Activated naive CD8-positive, alpha-beta T cell (primary cell): Measurements from ENCODE around the gene TOR1AIP1.
A peak's percentile ranks its signal among the peaks of the same experiment; 100 is the strongest.
"Not testable (repeated sequence)": the region's sequence is repeated elsewhere in the genome, so short reads cannot be mapped to it uniquely, and the experiment has no call there.

Experiments
- H3K27ac Mint-ChIP-seq: one replicate; pipeline ENCODE4 v1.8.0; 2021; ENCODE audit warnings: mixed read lengths
- H3K27me3 Mint-ChIP-seq: one replicate; pipeline ENCODE4 v1.8.0; 2021; ENCODE audit warnings: mixed read lengths
- H3K36me3 Mint-ChIP-seq: one replicate; pipeline ENCODE4 v1.8.0; 2021; ENCODE audit warnings: mixed read lengths
- H3K4me1 Mint-ChIP-seq: one replicate; pipeline ENCODE4 v1.8.0; 2021; ENCODE audit warnings: low read depth, mixed read lengths
- H3K4me3 Mint-ChIP-seq: one replicate; pipeline ENCODE4 v1.8.0; 2021; ENCODE audit warnings: mild to moderate bottlenecking, mixed read lengths
- H3K9me3 Mint-ChIP-seq: one replicate; pipeline ENCODE4 v1.8.0; 2021; ENCODE audit warnings: low read depth, mixed read lengths

Gene TOR1AIP1

DNA sequence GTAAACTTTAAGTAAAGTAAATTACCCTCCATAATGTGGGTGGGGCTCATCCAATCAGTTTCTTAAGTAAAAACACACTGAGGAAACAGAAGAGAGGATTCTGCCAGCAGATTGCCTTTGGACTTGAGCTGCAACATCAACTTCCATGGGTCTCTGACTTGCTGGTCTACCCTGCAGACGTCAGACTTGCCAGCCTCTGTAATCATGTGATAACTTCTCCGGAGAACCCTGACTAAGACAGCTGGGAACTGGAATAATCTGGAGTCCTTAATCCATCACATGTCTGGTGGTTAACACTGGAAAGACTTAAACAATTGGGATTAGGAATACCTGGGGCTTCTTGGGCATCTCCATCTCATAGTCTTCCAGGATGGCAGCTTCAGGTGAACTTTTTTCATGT, 59.4 kb downstream of the TOR1AIP1 start:
- Mint-ChIP-seq H3K27me3 (peaks cover 3% of the 10 kb centered on the region), H3K4me3 (no peak overlapping the region), H3K27ac (no peak overlapping the region), H3K4me1 (no peaks in the 10 kb centered on the region), H3K9me3 (no peaks in the 10 kb centered on the region), H3K36me3 (peaks cover 2% of the 10 kb centered on the region)

- no peaks in the 10 kb centered on the region for H3K27me3 Mint-ChIP-seq
- H3K36me3 Mint-ChIP-seq = peaks cover 1% of the 10 kb centered on the region
- no peak overlapping the region for H3K27ac Mint-ChIP-seq
- H3K4me3 Mint-ChIP-seq = no peak overlapping the region
- peaks cover 27% of the 10 kb centered on the region for H3K4me1 Mint-ChIP-seq
- no peaks in the 10 kb centered on the region for H3K9me3 Mint-ChIP-seq
Measured at GRCh38 chr1:179950651-179951050, 68.6 kb downstream of the TOR1AIP1 start.

DNA sequence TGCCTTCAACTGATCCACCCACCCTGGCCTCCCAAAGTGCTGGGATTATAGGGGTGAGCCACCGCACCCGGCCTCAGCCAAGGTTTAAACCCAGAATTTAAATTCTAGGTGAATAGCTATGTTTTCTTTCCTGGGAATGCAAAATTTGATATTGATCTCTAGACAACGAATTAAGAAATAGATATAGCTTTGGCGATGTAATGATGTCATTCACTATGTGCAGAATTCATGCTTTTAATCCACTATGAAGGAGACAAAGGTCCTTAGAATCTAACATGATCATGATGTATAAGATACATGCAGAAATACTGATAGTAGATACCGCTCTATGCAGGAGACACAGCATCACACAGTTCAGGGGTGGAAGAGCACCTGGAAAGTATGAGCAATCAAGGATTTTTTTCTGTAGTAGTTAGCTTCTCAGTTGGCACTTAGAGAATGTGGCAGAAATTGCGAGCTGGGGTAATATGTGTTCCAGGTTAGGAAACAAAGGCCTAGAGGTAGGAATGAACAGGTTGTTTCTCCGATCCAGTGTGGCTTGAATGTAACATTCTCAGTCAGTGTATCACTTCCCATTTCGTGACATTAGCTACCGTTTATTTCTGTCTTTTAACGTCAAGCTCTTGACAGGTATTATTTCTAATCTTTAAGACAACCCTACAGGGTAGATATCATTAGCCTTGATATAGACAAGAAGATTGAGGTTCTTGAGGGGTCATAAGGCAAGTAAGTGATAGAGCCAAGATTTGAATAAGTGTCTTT, 69.5 kb downstream of the TOR1AIP1 start:
- H3K27ac Mint-ChIP-seq = peak overlapping the region; percentile 95
- no peaks in the 10 kb centered on the region for H3K27me3 Mint-ChIP-seq
- H3K9me3 Mint-ChIP-seq = no peaks in the 10 kb centered on the region
- H3K4me1 Mint-ChIP-seq = peaks cover 37% of the 10 kb centered on the region
- no peak overlapping the region for H3K4me3 Mint-ChIP-seq
- H3K36me3 Mint-ChIP-seq = no peaks in the 10 kb centered on the region

GRCh38 chr1:179952186-179952585, 70.1 kb downstream of the TOR1AIP1 start:
- Mint-ChIP-seq H3K27me3 (no peaks in the 10 kb centered on the region), H3K27ac (peak overlapping the region; percentile 95), H3K36me3 (no peaks in the 10 kb centered on the region), H3K4me1 (peaks cover 41% of the 10 kb centered on the region), H3K9me3 (no peaks in the 10 kb centered on the region), H3K4me3 (peak overlapping the region; percentile 53)

DNA sequence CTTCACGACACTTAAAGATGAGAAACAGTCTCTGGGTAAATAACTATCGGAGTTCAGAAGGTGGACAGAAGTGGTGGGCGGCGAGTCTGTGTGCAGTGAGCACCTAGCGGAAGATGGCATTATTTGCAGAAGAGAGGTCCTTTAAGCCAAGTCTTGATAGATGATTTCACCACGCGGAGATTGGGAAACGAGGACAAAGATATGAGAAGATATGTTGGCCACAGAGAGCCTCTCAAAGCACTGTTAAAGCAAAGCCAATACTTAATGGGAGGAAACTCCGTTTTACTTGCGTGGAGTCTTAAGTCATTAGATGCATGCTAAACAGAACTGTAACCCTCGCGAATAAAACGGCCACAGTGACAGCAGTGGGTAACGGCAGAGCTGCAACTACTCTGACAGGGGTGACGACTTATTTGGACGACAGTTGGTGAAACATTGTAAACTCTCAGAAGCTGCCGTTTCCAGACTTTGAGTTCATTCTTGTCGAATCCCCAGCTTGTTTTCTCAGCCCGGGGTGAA, 71.9 kb downstream of the TOR1AIP1 start:
- Mint-ChIP-seq H3K36me3 (no peaks in the 10 kb centered on the region), H3K27ac (peak overlapping the region; percentile 95), H3K4me1 (peaks cover 55% of the 10 kb centered on the region), H3K4me3 (peak overlapping the region; percentile 92), H3K9me3 (no peaks in the 10 kb centered on the region), H3K27me3 (no peaks in the 10 kb centered on the region)

GRCh38 chr1:179954493-179955286, 72.6 kb downstream of the TOR1AIP1 start, which contains the start of gene CEP350:
CEP350 (plus strand) TSS chr1:179954810; CDS start chr1:179986182, 31,372 bp downstream.
- Mint-ChIP-seq H3K9me3 (no peaks in the 10 kb centered on the region), H3K27ac (peak within 1 kb of the TSS; percentile 95), H3K4me3 (peak within 1 kb of the TSS; percentile 92), H3K27me3 (no peaks in the 10 kb centered on the region), H3K4me1 (peaks cover 60% of the 10 kb centered on the region), H3K36me3 (no peaks in the 10 kb centered on the region)

DNA sequence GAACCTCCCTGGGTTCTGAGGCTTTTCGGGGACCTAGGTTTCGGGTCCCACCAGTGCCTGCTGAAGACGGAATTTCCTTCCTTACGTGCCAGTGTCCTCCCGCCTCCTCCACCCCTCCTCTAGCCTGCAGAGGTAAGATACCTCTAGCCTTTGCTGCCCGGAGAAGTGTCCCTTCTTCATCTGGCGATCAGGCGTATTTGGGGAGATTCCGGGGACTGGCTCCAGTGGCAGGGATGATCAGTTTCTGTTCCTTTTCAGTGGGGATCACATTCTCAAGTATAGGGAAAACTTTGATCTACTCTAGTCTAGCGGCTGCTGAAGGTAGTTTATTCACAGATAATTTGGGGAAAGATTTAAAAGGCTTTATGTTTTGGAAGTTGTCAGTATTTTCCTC, 73.2 kb downstream of the TOR1AIP1 start:
- no peaks in the 10 kb centered on the region for H3K36me3 Mint-ChIP-seq
- no peaks in the 10 kb centered on the region for H3K9me3 Mint-ChIP-seq
- H3K27ac Mint-ChIP-seq = peak overlapping the region; percentile 84
- H3K4me1 Mint-ChIP-seq = peaks cover 64% of the 10 kb centered on the region
- peak overlapping the region; percentile 92 for H3K4me3 Mint-ChIP-seq
- no peaks in the 10 kb centered on the region for H3K27me3 Mint-ChIP-seq

- peaks cover 66% of the 10 kb centered on the region for H3K4me1 Mint-ChIP-seq
- no peaks in the 10 kb centered on the region for H3K9me3 Mint-ChIP-seq
Measured at GRCh38 chr1:179955731-179956130, 73.6 kb downstream of the TOR1AIP1 start.

DNA sequence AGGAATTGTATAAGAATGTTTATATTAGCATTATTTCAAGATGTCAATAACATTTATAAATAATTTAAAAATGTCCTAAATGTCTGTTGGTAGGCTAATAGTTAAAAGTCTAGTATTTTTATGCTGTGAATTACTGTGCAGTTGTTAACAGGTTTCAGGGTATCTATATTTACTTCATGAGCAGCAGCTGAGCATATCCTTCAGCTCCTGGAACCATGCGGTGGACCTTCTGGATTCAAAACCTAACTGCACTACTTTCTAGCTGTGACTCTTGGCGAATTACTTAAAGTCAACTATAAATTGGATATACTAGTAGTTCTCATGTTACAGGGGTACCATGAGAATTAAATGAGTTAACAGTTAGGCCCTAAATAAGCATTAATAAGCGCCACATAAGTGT, 76.3 kb downstream of the TOR1AIP1 start:
- no peak overlapping the region for H3K4me3 Mint-ChIP-seq
- H3K4me1 Mint-ChIP-seq = peaks cover 63% of the 10 kb centered on the region
- no peak overlapping the region for H3K27ac Mint-ChIP-seq
- H3K36me3 Mint-ChIP-seq = peaks cover 7% of the 10 kb centered on the region
- no peaks in the 10 kb centered on the region for H3K9me3 Mint-ChIP-seq
- no peaks in the 10 kb centered on the region for H3K27me3 Mint-ChIP-seq

More at GRCh38 chr1:179955731-179956130, 73.6 kb downstream of the TOR1AIP1 start:
- Mint-ChIP-seq H3K27me3 (no peaks in the 10 kb centered on the region), H3K36me3 (no peaks in the 10 kb centered on the region), H3K27ac (peak overlapping the region; percentile 84), H3K4me3 (peak overlapping the region; percentile 92)

GRCh38 chr1:179962168-179962567, 80.1 kb downstream of the TOR1AIP1 start:
- H3K36me3 Mint-ChIP-seq = peaks cover 13% of the 10 kb centered on the region
- peaks cover 59% of the 10 kb centered on the region for H3K4me1 Mint-ChIP-seq
- H3K9me3 Mint-ChIP-seq, H3K4me3 Mint-ChIP-seq, H3K27me3 Mint-ChIP-seq, H3K27ac Mint-ChIP-seq: not testable (repeated sequence)

GRCh38 chr1:179966551-179966950, 84.5 kb downstream of the TOR1AIP1 start:
- H3K4me3 Mint-ChIP-seq = no peak overlapping the region
- peaks cover 64% of the 10 kb centered on the region for H3K4me1 Mint-ChIP-seq
- H3K9me3 Mint-ChIP-seq = no peaks in the 10 kb centered on the region
- no peaks in the 10 kb centered on the region for H3K27me3 Mint-ChIP-seq
- no peak overlapping the region for H3K27ac Mint-ChIP-seq
- H3K36me3 Mint-ChIP-seq = peaks cover 21% of the 10 kb centered on the region

GRCh38 chr1:179968284-179968993, 86.4 kb downstream of the TOR1AIP1 start:
- no peaks in the 10 kb centered on the region for H3K9me3 Mint-ChIP-seq
- H3K36me3 Mint-ChIP-seq = peaks cover 19% of the 10 kb centered on the region
- H3K4me3 Mint-ChIP-seq = no peak overlapping the region
- peak overlapping the region; percentile 52 for H3K27ac Mint-ChIP-seq
- peaks cover 65% of the 10 kb centered on the region for H3K4me1 Mint-ChIP-seq
- H3K27me3 Mint-ChIP-seq = no peaks in the 10 kb centered on the region

DNA sequence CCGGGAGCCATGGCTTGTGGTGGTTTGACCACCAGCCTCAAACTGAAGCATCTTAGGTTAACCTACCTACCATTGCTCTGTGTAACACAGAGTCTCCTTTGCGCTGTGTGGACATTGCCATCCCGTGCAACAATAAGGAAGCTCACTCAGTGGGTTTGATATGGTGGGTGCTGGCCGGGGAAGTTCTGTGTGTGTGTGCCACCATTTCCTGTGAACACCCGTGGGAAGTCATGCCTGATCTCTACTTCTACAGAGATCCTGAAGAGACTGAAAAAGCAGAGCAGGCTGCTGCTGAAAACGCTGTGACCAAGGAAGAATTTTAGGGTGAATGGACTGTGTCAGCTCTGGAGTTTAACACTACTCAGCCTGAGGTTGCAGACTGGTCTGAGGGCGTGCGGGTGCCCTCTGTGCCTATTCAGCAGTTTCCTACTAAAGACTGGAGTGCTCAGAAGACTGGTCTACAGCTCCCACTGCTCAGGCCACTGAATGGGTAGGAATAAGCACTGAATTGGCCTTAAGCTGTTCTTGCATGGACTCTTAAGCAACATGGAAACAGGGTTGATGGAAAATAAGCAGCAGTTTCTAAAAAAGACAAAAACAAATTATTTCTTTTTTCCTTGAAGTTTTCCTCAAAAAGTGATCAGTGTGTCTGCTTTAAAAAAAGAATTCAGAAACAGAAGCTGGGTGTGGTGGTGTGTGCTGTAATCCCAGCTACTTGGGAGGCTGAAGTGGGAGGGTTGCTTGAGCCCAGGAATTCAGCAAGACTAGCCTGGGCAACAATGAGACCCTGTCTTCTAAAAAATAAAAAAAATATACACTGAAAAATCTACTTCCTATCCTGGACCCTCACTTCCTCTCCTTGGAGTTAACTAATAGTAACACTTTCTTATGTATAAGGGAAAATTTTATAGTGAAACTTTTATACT, 87.2 kb downstream of the TOR1AIP1 start:
- Mint-ChIP-seq H3K27me3 (no peaks in the 10 kb centered on the region), H3K27ac (peak overlapping the region; percentile 59), H3K4me3 (no peak overlapping the region), H3K4me1 (peaks cover 63% of the 10 kb centered on the region), H3K36me3 (peaks cover 19% of the 10 kb centered on the region), H3K9me3 (no peaks in the 10 kb centered on the region)
